Activated CD8-positive, alpha-beta T cell treated with anti-CD3 and anti-CD28 coated beads for 36 hours (primary cell): ENCODE data around the gene KLF9. TPM values are rescaled to one million over a fixed set of nuclear protein-coding genes. Genes with fewer than 3 reads are reported as not detected.
A peak's percentile ranks its signal among the peaks of the same experiment; 100 is the strongest.

Source experiments
- ATAC-seq: fragments of 200-7000 bp; cut with Tn5 transposase; one replicate; pipeline ENCODE4 v1.10.0; 2021; ENCODE audit warnings: mild to moderate bottlenecking, moderate library complexity
- CTCF ChIA-PET: fragments of 350-600 bp; sonication (Branson Sonifier 250); formaldehyde crosslinking; loops from one replicate; lab custom pipeline; 2021; ENCODE audit warnings: antibody characterized with exemption; lab: Charles Lee
- POLR2A ChIA-PET: fragments of 350-600 bp; sonication (Branson Sonifier 250); formaldehyde crosslinking; loops from one replicate; lab custom pipeline; 2021; ENCODE audit warnings: antibody characterized with exemption; lab: Charles Lee
- DNase-seq: peaks from one replicate; pipeline ENCODE4 v3.0.0-alpha.2; 2020
- H3K27ac Mint-ChIP-seq: one replicate; pipeline ENCODE4 v1.8.0; 2021; ENCODE audit warnings: mild to moderate bottlenecking, mixed read lengths
- H3K27me3 Mint-ChIP-seq: one replicate; pipeline ENCODE4 v1.8.0; 2021; ENCODE audit warnings: mixed read lengths
- H3K36me3 Mint-ChIP-seq: one replicate; pipeline ENCODE4 v1.8.0; 2021; ENCODE audit warnings: low read depth, mixed read lengths
- H3K4me1 Mint-ChIP-seq: one replicate; pipeline ENCODE4 v1.8.0; 2021; ENCODE audit warnings: low read depth, mixed read lengths
- H3K4me3 Mint-ChIP-seq: one replicate; pipeline ENCODE4 v1.8.0; 2021; ENCODE audit warnings: mild to moderate bottlenecking, moderate library complexity, mixed read lengths
- H3K9me3 Mint-ChIP-seq: one replicate; pipeline ENCODE4 v1.8.0; 2021; ENCODE audit warnings: mixed read lengths
- intact Hi-C: fragments of 100-400 bp; cut with micrococcal nuclease; formaldehyde crosslinking; loops from one replicate; pipeline ENCODE4 v1.10.0; 2022
- total RNA-seq, 2 experiments: library from RNA; stranded (reverse); gene quantifications; one replicate each; pipeline ENCODE4 v1.2.3, GENCODE V29; 2021
- TF ChIP-seq, protein P1 (sequence below): fragments of 200-600 bp; IDR thresholded peaks from one replicate; pipeline ENCODE4 v1.8.0; 2022; ENCODE audit warnings: antibody characterized with exemption, mild to moderate bottlenecking

KLF9 gene
- total RNA-seq, 2 experiments from 2014 or later, result 19.0 to 20.1 TPM

DNA sequence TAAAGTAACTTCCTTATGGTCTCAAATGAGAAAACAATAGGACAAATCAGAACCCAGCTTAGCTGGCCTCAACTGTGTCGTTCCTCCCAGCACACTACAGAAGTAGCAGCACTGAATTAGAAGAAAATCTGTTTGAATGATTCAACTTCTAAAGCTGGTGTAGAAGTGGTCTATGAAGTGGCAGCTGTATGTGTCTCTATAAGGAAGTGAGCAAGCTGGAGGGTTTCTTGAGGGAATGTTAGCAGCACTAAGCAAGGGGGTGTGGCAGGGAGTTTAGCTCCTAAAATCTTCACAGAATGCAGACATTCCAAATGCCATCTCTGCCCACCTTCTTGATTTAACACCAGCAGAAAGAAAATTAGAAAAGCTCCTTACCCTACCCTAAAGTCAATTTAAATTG is 4.1 kb downstream of the KLF9 start:
- ATAC-seq (no peak), DNase-seq (no peak)
- H3K27ac Mint-ChIP-seq, result peak overlapping the region; percentile 100
- ChIA-PET POLR2A (interaction anchor here (1.0 to 1.8 kb wide), 3 partner anchors 10 to 152 kb away, joined by 3 to 18 read pairs (median 8); no protein-coding TSS in a partner anchor), CTCF (interaction anchor here (0.7 to 1.4 kb wide), 6 partner anchors 11 to 192 kb away, joined by 3 to 9 read pairs (median 3); no protein-coding TSS in a partner anchor)
- no peaks in the 10 kb centered on the region for H3K9me3 Mint-ChIP-seq
- peak overlapping the region; percentile 98 for H3K4me3 Mint-ChIP-seq
- no peaks in the 10 kb centered on the region for H3K27me3 Mint-ChIP-seq
- peaks cover 61% of the 10 kb centered on the region for H3K4me1 Mint-ChIP-seq
- peaks cover 31% of the 10 kb centered on the region for H3K36me3 Mint-ChIP-seq
- intact Hi-C loops, result loop anchor here (2.0 to 10.0 kb wide), 4 partner anchors 73 to 1354 kb away; partner anchors contain the start of gene CEMIP2
- TF ChIP-seq, protein P1, sequence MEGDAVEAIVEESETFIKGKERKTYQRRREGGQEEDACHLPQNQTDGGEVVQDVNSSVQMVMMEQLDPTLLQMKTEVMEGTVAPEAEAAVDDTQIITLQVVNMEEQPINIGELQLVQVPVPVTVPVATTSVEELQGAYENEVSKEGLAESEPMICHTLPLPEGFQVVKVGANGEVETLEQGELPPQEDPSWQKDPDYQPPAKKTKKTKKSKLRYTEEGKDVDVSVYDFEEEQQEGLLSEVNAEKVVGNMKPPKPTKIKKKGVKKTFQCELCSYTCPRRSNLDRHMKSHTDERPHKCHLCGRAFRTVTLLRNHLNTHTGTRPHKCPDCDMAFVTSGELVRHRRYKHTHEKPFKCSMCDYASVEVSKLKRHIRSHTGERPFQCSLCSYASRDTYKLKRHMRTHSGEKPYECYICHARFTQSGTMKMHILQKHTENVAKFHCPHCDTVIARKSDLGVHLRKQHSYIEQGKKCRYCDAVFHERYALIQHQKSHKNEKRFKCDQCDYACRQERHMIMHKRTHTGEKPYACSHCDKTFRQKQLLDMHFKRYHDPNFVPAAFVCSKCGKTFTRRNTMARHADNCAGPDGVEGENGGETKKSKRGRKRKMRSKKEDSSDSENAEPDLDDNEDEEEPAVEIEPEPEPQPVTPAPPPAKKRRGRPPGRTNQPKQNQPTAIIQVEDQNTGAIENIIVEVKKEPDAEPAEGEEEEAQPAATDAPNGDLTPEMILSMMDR, result no peak

DNA sequence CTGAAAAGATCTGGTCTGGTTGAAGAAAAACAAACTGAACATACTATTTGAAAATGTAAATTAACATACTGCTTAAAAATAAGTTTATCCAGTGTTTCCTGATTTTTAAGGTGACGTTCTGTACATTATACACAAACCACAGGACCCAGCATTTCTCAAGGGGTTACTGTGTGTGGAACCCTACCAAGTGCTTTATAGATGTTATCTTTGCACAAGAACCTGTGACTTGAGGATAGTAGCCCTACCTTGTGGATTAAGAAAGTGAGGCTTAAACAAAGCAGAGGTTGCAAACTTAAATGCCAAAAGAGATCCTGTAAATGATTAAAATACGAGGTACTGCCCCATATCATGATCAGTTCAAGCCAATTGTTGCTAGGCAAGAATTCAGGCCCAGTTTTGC is 4.7 kb downstream of the KLF9 start:
- peaks cover 61% of the 10 kb centered on the region for H3K4me1 Mint-ChIP-seq
- CTCF ChIA-PET, result interaction anchor here (0.7 to 1.4 kb wide), 5 partner anchors 10 to 193 kb away, joined by 3 to 9 read pairs (median 3); no protein-coding TSS in a partner anchor
- H3K27me3 Mint-ChIP-seq, result no peaks in the 10 kb centered on the region

DNA sequence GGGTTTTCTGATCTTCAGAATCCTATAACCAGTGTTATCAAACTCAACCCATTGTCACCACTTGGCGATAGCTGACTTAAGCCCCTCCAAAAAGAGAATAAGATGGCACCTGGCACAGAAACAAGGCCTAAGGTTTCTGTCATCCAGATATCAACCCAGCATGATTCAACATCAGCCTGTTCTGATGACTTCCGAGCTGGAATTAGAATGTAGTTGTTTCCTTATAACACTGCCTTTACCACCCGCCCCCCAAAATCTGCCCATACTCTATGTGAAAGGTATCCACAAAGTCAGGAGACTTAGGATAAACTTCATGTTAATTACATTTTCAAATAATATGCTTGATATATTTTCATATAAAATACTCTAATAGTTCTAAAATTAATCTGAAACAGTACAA is 5.2 kb downstream of the KLF9 start:
- Mint-ChIP-seq H3K9me3 (no peaks in the 10 kb centered on the region), H3K27ac (peak overlapping the region; percentile 81), H3K36me3 (peaks cover 31% of the 10 kb centered on the region), H3K4me1 (peaks cover 61% of the 10 kb centered on the region), H3K4me3 (peak overlapping the region; percentile 98), H3K27me3 (no peaks in the 10 kb centered on the region)
- DNase-seq, result no peak
- POLR2A ChIA-PET, result interaction anchor here (4.8 kb wide), 1 partner anchor 10 kb away, joined by 58 read pairs; no protein-coding TSS in a partner anchor
- CTCF ChIA-PET, result interaction anchor here (2.2 kb wide), 1 partner anchor 10 kb away, joined by 5 read pairs; no protein-coding TSS in a partner anchor
- TF ChIP-seq, protein P1, result no peak
- intact Hi-C loops, result no loop called here
- ATAC-seq, result no peak

More for the DNA sequence above, 4.7 kb downstream of the KLF9 start:
- peaks cover 31% of the 10 kb centered on the region for H3K36me3 Mint-ChIP-seq
- ATAC-seq (no peak), DNase-seq (no peak)
- TF ChIP-seq, protein P1, result no peak
- peak overlapping the region; percentile 100 for H3K27ac Mint-ChIP-seq
- intact Hi-C loops, result loop anchor here (2.0 to 10.0 kb wide), 4 partner anchors 72 to 1355 kb away; partner anchors contain the start of gene CEMIP2
- H3K4me3 Mint-ChIP-seq, result peak overlapping the region; percentile 98
- no peaks in the 10 kb centered on the region for H3K9me3 Mint-ChIP-seq
- POLR2A ChIA-PET, result interaction anchor here (1.0 to 4.8 kb wide), 3 partner anchors 9 to 152 kb away, joined by 3 to 58 read pairs (median 18); no protein-coding TSS in a partner anchor

DNA sequence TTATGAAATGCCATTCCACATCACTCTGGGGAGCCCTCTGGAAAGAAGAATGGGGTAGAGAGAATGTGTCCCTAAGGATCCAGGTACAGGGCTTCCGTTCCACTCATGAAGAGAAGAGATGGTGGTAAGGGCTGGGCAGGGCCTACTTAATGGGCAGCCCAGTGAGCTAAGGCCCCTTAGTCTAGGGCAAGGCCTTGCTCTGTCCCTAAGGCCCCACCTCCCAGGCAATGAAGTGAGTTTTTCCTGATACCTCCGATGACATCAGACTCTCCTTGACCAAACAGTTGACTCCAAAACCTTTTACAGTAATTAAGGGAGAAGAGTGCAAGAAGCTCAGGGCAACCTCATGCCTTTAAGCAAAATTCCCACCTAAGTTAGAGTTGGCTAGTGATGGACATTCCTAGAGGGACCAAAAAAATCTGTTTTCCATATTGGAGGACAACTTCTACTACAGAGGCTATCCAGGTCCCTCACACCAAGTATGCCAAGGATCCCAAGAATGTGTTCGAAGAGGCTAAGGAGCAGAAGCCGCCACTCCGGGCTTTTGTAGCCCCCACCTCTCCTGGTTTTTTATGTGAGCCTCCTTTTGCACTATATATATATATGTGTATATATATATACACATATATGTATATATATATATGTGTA is 5.9 kb downstream of the KLF9 start:
- ATAC-seq, result no peak
- TF ChIP-seq, protein P1, result no peak
- Mint-ChIP-seq H3K9me3 (no peaks in the 10 kb centered on the region), H3K4me1 (peaks cover 66% of the 10 kb centered on the region), H3K27ac (peak overlapping the region; percentile 94), H3K36me3 (peaks cover 30% of the 10 kb centered on the region), H3K4me3 (no peak overlapping the region), H3K27me3 (no peaks in the 10 kb centered on the region)
- no peak for DNase-seq
- ChIA-PET POLR2A (interaction anchor here (1.0 to 4.8 kb wide), 3 partner anchors 10 to 18 kb away, joined by 3 to 58 read pairs (median 4); no protein-coding TSS in a partner anchor), CTCF (interaction anchor here (1.6 to 2.2 kb wide), 2 partner anchors 9 to 15 kb away, joined by 5 read pairs; no protein-coding TSS in a partner anchor)
- intact Hi-C loops, result no loop called here
